Astrocyte of the cerebellum (primary cell): ENCODE measurements around the gene JAKMIP1.

ENCODE experiments used
- DNase-seq: peaks from one replicate; pipeline ENCODE4 v3.0.0-alpha.2; 2011; ENCODE audit warnings: low read depth
- H3K4me3 ChIP-seq: 2 replicates; pipeline ENCODE4 v1.5.1; 2011; ENCODE audit warnings: mild to moderate bottlenecking, low read depth, low read length, moderate library complexity
- CTCF ChIP-seq: IDR thresholded peaks from 2 replicates; pipeline ENCODE4 v1.5.1; 2012; ENCODE audit warnings: low read length, low read depth, moderate library complexity, mild to moderate bottlenecking; ENCODE audit errors: missing control alignments
- in situ Hi-C: cut with HindIII; loops from 2 replicates; pipeline ENCODE4 v1.10.0; 2017; ENCODE audit warnings: low sequenced_read_pairs

JAKMIP1 gene

GRCh38 chr4:6116696-6117285 is 83.6 kb downstream of the JAKMIP1 start:
- TF ChIP-seq CTCF = no peak
- no peak overlapping the region for H3K4me3 ChIP-seq
- in situ Hi-C loops = no loop called here
- DNase-seq = no peak

- no peak for DNase-seq
- TF ChIP-seq CTCF = no peak
- no peak overlapping the region for H3K4me3 ChIP-seq
- in situ Hi-C loops = no loop called here
Measured at GRCh38 chr4:6115746-6116586, 84.4 kb downstream of the JAKMIP1 start.

- H3K4me3 ChIP-seq = no peak overlapping the region
- DNase-seq = no peak
- no peak for TF ChIP-seq CTCF
- in situ Hi-C loops = no loop called here
Measured at GRCh38 chr4:6115342-6115741, 85.0 kb downstream of the JAKMIP1 start.

GRCh38 chr4:6114601-6115000 is 85.7 kb downstream of the JAKMIP1 start:
- DNase-seq = no peak
- no peak for TF ChIP-seq CTCF
- H3K4me3 ChIP-seq = no peak overlapping the region
- in situ Hi-C loops = no loop called here

- no peak for TF ChIP-seq CTCF
- in situ Hi-C loops = no loop called here
- H3K4me3 ChIP-seq = no peak overlapping the region
- no peak for DNase-seq
Measured at GRCh38 chr4:6114181-6114580, 86.2 kb downstream of the JAKMIP1 start.

GRCh38 chr4:6113641-6114040 is 86.7 kb downstream of the JAKMIP1 start:
- no peak for DNase-seq
- no peak overlapping the region for H3K4me3 ChIP-seq
- in situ Hi-C loops = no loop called here
- no peak for TF ChIP-seq CTCF
